IPS-15b (cell line): ENCODE results near the gene IGFBP4.

ENCODE experiments used
- H3K27me3 ChIP-seq: one replicate; pipeline ENCODE4 v1.6.1; 2013; ENCODE audit warnings: low read length; ENCODE audit not compliant: control insufficient read depth, insufficient read depth
- H3K36me3 ChIP-seq: one replicate; pipeline ENCODE4 v1.6.1; 2013; ENCODE audit warnings: low read length; ENCODE audit not compliant: control insufficient read depth, insufficient read depth
- H3K4me1 ChIP-seq: one replicate; pipeline ENCODE4 v1.6.1; 2013; ENCODE audit warnings: mild to moderate bottlenecking, low read length; ENCODE audit not compliant: control insufficient read depth, insufficient read depth
- H3K4me3 ChIP-seq: one replicate; pipeline ENCODE4 v1.5.1; 2013; ENCODE audit warnings: low read depth, low read length
- H3K9ac ChIP-seq: one replicate; pipeline ENCODE4 v1.6.1; 2013; ENCODE audit warnings: low read depth, mild to moderate bottlenecking, low read length
- H3K9me3 ChIP-seq: one replicate; pipeline ENCODE4 v1.6.1; 2013; ENCODE audit warnings: mild to moderate bottlenecking, low read length; ENCODE audit not compliant: control insufficient read depth, insufficient read depth

Gene IGFBP4

DNA sequence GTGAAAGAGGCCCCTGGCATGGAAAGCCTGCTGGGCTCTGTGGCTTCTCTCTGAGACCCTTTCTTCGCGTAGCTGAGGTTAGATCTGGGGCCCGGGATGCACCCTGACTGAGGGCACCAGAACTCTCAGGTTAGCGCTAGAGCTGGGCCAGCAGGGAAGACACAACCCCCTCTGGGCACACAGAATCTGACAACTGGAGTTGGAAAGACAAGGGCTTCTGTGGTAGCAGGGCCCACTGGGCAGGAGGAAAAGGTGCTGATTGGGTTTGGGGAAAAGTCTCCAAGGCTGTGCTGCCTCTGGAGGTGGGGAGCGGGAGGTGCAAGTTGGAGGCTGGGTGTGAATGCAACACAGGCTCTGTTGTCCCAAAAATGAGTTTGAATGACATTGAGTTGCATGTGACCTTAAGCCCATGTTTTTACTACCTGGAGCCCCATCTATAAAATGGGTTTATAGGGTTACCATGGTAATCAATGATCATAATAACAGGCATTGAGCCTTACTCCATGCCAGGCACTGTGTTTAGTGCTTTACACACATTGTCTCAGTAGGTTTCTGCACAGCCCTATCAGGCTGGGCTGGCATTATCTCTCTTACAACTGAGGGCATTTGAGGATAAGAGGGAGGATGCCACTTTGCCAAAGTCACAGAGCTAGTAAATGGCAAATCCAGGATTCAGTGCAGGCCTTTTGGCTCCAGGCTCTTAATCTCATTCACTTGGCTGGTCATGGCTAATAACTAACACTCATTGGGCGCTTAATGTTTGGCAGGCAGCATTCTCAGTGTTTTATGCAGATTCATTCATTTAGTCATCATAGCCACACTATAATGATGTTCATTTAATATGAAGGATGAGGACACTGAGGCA lies 9.5 kb upstream of the IGFBP4 start:
- H3K4me1 ChIP-seq, result peaks cover 3% of the 10 kb centered on the region
- peak overlapping the region; percentile 63 for H3K9ac ChIP-seq
- H3K4me3 ChIP-seq, result no peak overlapping the region
- H3K36me3 ChIP-seq, result no peaks in the 10 kb centered on the region
- H3K27me3 ChIP-seq, result peaks cover 3% of the 10 kb centered on the region
- no peaks in the 10 kb centered on the region for H3K9me3 ChIP-seq

DNA sequence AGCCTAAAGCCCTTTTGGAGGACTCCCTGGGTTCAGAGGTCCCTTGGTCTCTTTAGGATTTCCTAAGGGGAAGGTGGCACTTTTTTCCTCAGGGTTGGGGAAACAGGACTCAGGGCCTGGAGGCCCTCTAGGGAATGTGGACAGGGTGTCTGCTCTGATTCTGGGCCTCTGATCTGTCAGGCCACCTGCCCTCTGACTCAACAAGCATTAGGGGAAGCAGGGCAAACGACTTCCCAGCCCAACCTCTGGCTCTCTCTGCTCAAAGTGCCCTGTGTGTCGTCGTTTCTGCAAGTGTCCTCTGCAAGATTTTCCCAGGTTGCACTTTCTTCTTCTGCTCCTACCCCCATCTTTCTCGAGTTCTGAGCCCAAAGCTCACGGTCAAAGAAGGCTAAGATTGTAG lies 6.6 kb upstream of the IGFBP4 start:
- H3K27me3 ChIP-seq, result peaks cover 3% of the 10 kb centered on the region
- no peak overlapping the region for H3K9ac ChIP-seq

GRCh38 chr17:40437095-40437732 lies 6.0 kb upstream of the IGFBP4 start:
- H3K4me1 ChIP-seq, result peaks cover 3% of the 10 kb centered on the region
- no peak overlapping the region for H3K9ac ChIP-seq
- H3K9me3 ChIP-seq, result no peaks in the 10 kb centered on the region
- no peak overlapping the region for H3K4me3 ChIP-seq
- H3K27me3 ChIP-seq, result peaks cover 3% of the 10 kb centered on the region
- no peaks in the 10 kb centered on the region for H3K36me3 ChIP-seq

More for the DNA sequence above, 6.6 kb upstream of the IGFBP4 start:
- Histone ChIP-seq H3K4me3 (no peak overlapping the region), H3K4me1 (peaks cover 3% of the 10 kb centered on the region), H3K36me3 (no peaks in the 10 kb centered on the region), H3K9me3 (no peaks in the 10 kb centered on the region)

- H3K27me3 ChIP-seq, result peaks cover 5% of the 10 kb centered on the region
- H3K4me3 ChIP-seq, result no peak overlapping the region
- H3K9ac ChIP-seq, result no peak overlapping the region
- H3K9me3 ChIP-seq, result no peaks in the 10 kb centered on the region
- H3K4me1 ChIP-seq, result peaks cover 8% of the 10 kb centered on the region
- H3K36me3 ChIP-seq, result no peaks in the 10 kb centered on the region
Observed at GRCh38 chr17:40440166-40440565, 3.1 kb upstream of the IGFBP4 start.

DNA sequence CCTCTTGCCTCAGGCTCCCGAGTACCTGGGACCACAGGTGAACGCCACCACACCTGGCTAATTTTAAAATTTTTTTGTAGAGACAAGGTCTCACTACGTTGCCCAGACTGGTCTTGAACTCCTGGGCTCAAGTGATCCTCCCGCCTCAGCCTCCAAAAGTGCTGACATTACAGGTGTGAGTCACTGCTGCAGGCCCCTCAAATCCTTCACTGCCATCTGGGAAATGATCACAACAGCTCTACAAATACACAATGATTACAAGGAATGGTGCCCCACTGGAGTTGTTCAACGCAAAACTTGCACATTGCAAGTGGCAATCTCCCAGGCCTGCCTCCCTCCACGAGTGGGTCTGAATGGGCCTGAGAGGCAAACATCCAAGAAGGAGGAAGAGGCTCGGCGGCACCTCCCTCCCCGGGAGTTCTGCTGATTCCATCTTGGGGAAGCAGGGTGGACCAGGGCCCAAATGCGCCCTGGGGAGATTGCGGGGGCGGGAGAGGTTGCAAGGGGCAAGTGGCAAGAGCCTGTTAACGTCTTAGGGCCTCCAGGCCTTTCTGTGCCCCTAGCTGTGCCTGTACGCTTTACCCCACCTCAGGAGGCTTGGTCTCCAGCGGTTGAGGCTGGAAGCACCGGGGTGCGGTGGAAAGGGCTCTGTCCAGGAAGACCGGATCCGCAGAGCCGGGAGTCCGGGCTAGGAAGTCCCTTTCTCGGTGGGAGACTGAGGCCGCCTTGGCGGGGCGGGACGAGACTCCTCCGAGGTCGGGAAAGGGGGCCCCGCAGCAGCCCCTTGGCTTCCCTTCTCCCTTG lies 656 bp upstream of the IGFBP4 start:
- peak overlapping the region; percentile 65 for H3K9ac ChIP-seq
- peaks cover 5% of the 10 kb centered on the region for H3K27me3 ChIP-seq
- no peaks in the 10 kb centered on the region for H3K36me3 ChIP-seq
- no peaks in the 10 kb centered on the region for H3K9me3 ChIP-seq
- peaks cover 13% of the 10 kb centered on the region for H3K4me1 ChIP-seq
- H3K4me3 ChIP-seq, result peak overlapping the region; percentile 55

DNA sequence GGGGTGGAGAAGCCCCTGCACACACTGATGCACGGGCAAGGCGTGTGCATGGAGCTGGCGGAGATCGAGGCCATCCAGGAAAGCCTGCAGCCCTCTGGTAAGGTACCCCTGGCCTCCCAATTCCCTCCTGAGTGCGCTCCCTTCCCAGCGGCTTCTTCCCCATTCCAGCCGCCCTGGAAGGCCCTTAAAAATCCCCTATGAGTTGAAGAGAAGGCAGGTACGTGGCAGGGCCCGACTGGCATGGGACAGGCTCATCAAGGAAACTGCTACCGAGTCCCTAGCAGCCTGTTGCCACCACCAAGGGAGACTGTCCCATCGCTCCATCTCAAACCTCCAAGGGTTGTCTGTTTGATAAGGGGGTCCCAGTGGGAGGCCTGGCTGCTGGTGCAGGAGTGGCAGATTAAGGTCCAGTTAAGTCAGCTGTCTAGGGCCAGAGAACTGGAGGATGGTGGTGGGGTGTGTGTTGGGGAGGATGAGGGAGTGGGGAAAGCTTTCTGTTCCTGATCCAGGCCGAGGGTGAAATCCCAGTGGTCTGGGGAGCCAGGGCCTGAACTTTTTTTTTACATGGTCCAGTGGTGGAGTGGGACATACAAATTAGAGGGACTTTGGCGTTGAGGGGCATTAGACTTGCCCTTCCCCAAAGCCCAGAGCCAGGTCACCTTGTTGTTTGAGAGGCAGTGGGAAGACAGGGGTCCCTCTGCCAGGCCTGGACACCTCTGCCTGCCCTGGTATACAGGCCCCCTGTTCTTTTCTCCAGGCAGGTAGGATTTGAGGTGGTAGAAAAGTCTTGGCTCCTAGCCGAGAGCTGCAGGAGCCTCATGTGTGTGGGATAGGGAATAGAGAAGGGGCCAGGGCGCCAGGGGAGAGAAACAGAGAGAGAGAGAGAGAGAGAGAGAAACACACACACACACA lies 994 bp downstream of the IGFBP4 start:
- peaks cover 5% of the 10 kb centered on the region for H3K27me3 ChIP-seq
- H3K9me3 ChIP-seq, result no peaks in the 10 kb centered on the region
- H3K9ac ChIP-seq, result peak overlapping the region; percentile 66
- H3K36me3 ChIP-seq, result no peaks in the 10 kb centered on the region
- peak overlapping the region; percentile 69 for H3K4me3 ChIP-seq
- H3K4me1 ChIP-seq, result peaks cover 13% of the 10 kb centered on the region

DNA sequence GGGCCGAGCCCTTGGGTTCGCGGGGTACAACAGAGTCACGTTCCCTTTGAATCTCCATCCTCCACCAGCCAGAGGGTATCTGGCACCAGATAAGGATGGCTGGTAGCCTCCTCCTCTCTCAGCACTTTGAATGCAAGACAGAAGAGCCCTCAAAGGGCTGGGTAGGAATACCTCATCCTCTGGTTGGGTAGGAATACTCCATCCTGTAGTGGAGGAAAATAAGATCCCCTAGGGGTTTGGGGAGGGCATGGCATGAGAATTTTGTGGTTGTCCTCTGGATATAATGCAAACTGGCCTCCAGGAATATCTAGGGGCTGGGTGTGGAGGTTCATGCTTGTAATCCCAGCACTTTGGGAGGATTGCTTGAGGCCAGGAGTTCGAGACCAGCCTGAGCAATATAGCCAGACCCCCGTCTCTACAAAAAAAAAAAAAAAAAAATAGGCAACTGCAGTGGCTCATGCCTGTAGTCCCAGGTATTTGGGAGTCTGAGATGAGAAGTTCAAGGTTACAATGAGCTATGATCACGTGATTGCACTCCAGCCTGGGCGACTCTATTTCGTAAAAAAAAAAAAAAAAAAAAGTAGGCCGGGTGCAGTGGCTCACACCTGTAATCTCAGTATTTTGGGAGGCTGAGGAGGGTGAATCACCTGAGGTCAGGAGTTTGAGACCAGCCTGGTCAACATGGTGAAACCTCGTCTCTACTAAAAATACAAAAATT lies 2.7 kb downstream of the IGFBP4 start:
- peak overlapping the region; percentile 69 for H3K4me3 ChIP-seq
- H3K36me3 ChIP-seq, result no peaks in the 10 kb centered on the region
- peaks cover 13% of the 10 kb centered on the region for H3K4me1 ChIP-seq
- no peak overlapping the region for H3K9ac ChIP-seq
- H3K27me3 ChIP-seq, result peaks cover 5% of the 10 kb centered on the region
- no peaks in the 10 kb centered on the region for H3K9me3 ChIP-seq

DNA sequence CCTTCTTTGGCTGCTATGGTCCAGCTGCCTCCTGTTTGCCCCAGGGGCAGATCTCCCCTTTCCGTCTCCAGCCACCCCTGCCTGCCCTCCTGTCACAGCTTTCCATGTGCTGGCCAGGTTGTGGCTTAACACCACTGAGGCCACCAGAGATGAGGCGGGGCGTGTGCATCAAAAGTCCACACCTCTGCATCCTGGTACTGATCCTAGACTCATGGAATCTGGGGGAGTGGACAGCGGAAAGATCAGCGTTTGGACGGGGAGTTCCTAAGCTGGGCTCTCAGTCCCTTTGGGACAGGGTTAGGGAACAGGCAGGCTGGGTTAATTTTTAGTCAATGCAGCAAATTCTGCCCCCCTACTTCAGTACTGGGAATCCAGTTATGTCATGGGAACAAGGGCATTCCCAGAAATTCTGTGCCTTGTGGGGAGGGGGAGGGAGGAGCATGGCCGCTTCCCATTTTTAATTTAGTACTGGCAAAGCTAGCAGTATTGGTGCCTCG lies 3.9 kb downstream of the IGFBP4 start:
- H3K36me3 ChIP-seq, result no peaks in the 10 kb centered on the region
- H3K4me3 ChIP-seq, result no peak overlapping the region
- peaks cover 5% of the 10 kb centered on the region for H3K27me3 ChIP-seq
- no peak overlapping the region for H3K9ac ChIP-seq
- H3K9me3 ChIP-seq, result no peaks in the 10 kb centered on the region
- peaks cover 13% of the 10 kb centered on the region for H3K4me1 ChIP-seq

- Histone ChIP-seq H3K36me3 (peaks cover under 1% of the 10 kb centered on the region), H3K4me1 (peaks cover 13% of the 10 kb centered on the region), H3K9me3 (no peaks in the 10 kb centered on the region), H3K9ac (no peak overlapping the region), H3K4me3 (no peak overlapping the region), H3K27me3 (peaks cover 5% of the 10 kb centered on the region)
Observed at GRCh38 chr17:40447806-40448205, 4.6 kb downstream of the IGFBP4 start.

DNA sequence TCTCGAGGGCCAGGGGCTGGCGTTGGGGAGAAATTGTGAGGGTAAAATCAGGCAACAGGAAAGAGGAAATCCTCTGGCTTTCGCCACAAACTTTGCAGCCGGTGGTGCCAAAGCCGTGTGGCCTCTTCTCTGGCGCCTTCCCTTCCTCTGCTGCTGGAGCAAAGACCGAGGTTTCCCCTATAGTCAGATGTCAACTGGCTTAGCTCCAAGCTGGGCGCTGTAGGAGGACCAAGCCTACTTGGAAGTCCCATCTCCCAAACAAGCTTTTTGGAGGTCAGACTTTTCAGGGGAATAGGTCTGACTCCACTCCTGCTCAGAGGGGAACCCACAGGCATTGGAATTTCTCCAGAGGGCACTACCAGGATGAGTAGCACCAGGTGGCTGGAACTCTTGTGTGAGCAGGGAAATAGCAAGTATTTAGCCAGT lies 5.0 kb downstream of the IGFBP4 start:
- Histone ChIP-seq H3K9ac (no peak overlapping the region), H3K4me1 (peaks cover 13% of the 10 kb centered on the region), H3K9me3 (no peaks in the 10 kb centered on the region), H3K27me3 (peaks cover 5% of the 10 kb centered on the region), H3K36me3 (peaks cover 4% of the 10 kb centered on the region), H3K4me3 (no peak overlapping the region)
